ENCODE results near the gene GOLGA6L1.
"Not testable (repeated sequence)": the region's sequence is repeated elsewhere in the genome, so short reads cannot be mapped to it uniquely, and the experiment has no call there.

GOLGA6L1 gene, protein sequence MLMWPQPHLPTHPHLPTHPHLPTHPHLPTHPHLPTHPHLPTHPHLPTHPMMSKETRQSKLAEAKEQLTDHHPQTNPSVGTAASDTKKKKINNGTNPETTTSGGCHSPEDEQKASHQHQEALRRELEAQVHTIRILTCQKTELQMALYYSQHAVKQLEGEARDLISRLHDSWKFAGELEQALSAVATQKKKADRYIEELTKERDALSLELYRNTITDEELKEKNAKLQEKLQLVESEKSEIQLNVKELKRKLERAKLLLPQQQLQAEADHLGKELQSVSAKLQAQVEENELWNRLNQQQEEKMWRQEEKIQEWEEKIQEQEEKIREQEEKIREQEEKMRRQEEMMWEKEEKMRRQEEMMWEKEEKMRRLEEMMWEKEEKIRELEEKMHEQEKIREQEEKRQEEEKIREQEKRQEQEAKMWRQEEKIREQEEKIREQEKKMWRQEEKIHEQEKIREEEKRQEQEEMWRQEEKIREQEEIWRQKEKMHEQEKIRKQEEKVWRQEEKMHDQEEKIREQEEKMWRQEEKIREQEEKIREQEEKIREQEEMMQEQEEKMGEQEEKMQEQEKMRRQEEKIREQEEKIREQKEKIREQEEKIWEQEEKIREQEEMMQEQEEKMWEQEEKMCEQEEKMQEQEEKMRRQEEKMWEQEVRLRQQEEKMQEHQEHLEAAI

DNA sequence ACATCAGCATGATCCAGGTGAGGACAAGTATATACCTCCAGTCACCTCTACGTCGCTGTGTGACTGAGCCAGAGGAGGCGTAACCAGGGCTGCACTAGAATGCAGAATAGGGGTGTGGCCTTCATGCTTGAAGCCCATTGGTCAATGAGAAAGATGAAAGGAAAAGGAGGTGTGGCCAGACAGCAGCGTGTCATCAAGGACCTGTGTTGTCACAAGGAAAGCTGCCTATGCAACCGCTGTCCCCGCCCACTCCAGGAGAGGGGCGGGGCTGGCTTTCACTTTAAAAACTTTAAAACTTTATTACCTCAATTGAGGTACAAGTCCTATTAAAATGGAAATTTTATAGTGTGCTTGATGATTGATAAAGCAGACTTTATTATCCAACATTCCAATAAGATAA is at the start of gene GOLGA6L1:
TSS of gene GOLGA6L1 (minus strand) at position 101 of the 400 bp plus-strand sequence. CDS start at position 10, 91 bp downstream.
- DNase-seq (ENCODE audit: low read depth in 3 of 3), result not testable (repeated sequence)

DNA sequence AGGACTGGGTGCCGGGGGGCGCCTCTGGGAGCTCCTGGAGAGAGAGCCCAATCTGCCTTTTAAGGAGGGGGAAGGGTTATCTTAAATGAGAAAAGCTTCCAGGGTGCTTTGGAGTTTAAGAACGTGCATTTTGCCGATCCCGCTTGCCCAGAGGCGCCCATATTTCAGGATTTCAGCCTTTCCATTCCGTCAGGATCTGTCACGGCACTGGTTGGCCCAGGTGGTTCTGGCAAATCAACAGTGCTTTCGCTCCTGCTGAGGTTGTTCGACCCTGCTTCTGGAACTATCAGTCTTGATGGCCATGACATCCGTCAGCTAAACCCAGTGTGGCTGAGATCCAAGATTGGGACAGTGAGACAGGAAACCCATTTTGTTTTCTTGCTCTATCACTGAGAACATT is 44.6 kb upstream of the GOLGA6L1 start:
- not testable (repeated sequence) for DNase-seq (ENCODE audit: low read depth in 3 of 3)

DNA sequence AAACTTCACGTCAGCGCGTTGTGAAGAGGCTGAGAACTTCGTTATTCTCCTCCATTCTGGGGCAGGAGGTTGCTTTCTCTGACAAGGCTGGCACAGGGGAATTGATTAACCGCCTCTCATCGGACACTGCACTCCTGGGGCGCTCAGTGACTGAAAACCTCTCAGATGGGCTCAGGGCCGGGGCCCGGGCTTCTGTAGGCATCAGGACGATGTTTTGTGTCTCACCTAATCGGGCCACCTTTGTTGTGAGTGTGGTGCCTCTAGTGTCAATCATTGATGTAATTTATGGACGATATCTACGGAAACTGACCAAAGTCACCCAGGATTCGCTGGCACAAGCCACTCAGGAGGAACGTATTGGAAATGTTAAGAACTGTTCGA is 43.9 kb upstream of the GOLGA6L1 start:
- DNase-seq (ENCODE audit: low read depth in 3 of 3), result not testable (repeated sequence)

DNA sequence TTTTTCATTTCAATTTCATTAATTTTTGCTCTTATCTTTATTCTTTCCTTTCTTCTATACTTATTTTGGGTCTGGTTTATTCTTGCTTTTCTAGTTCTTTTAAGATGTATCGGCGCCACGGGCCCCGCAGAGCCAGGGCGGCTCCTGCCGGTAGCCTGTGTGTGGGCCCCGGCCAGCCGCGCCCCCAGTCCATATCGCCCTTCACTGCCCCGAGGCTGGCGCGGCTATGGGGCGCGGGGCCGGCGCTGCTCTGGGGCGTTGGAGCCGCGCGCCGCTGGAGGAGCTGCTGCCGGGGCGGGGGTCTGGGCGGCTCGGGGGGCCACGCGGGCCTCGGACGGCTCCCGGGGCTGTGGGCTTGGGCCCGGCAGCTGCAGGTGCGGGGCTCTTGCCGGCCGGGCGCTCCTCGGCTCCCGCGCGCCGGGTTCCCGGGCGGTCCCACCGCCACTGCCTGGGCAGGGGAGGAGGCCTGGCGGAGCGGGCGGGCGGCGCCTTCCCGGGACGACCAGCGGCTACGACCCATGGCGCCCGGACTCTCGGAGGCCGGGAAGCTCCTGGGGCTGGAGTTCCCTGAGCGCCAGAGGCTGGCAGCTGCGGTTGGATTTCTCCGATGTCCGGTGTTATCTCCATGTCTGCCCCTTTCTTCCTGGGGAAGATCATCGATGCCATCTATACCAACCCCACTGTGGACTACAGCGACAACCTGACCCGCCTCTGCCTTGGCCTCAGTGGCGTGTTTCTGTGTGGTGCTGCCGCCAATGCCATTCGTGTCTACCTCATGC is 43.3 kb upstream of the GOLGA6L1 start:
- DNase-seq (ENCODE audit: low read depth in 3 of 3), result not testable (repeated sequence)

DNA sequence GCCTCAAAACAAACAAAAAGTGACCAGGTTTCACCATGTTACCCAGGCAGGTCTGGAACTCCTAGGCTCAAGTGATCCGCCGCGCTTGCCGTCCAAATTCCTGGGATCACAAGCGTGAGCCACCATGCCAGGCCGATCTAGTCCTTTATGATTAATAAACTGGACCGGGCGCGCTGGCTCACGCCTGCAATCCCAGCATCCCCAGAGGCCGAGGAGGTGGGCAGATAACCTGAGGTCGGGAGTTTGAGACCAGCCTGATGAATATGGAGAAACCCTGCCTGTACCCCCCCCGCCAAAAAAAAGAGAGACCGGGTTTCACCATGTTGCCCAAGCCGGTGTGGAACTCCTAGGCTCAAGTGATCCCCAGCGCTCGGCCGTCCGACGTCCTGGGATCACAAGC is 40.1 kb upstream of the GOLGA6L1 start:
- not testable (repeated sequence) for DNase-seq (ENCODE audit: low read depth in 3 of 3)

DNA sequence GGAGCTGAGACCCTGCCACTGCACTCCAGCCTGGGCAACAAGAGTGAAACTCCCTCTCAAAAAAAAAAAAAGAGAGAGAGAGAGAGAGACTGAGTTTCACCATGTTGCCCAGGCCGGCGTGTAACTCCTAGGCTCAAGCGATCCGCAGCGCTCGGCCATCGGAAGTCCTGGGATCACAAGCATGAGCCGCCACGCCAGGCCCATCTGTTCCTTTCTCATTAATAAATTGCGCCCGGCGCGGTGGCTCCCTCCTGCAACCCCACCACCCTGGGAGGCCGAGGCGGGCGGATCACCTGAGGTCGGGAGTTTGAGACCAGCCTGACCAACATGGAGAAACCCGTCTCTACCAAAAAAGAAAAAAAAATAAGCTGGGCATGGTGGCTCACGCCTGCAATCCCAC is 39.0 kb upstream of the GOLGA6L1 start:
- DNase-seq (ENCODE audit: low read depth in 3 of 3), result not testable (repeated sequence)

DNA sequence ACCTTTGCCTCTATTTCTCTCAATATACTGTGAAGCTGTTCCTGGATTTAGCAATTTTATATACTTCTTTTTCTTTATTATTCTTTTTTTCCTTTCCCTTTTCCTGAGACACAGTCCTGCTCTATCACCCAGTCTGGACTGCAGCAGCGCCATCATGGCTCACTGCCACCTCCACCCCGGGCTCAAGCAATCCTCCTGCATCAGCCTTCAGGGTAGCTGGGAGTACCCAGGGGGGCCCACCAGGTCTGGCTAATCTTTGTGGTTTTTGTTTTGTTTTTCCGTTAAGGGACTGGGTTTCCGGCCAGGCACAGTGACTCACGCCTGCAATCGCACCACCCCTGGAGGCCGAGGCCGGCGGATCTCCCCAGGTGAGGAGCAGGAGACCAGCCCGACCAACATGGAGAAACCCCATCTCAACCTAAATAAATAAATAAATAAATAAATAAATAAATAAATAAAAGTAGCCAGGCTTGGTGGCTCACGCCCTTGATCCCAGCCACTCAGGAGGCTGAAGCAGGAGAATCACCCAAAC is 38.1 kb upstream of the GOLGA6L1 start:
- not testable (repeated sequence) for DNase-seq (ENCODE audit: low read depth in 3 of 3)

DNA sequence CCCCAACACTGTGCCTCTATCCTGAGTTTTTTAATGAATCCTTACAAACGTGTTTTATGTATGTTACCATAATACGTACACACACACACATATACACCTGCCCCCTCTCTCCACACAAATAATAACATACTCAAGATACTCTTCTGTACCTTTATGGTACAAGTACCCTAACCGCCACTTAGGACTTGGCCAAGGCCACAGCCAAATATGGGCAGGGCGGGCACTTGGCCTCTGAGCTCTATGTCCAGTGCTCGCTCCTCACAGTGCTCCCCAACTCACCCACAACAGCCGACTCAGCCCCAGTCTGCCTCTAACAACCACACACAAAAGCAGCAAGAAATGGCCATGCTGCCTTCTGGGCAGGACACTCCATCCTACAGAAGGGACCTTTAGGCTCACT is 3.8 kb downstream of the GOLGA6L1 start:
- not testable (repeated sequence) for DNase-seq (ENCODE audit: low read depth in 3 of 3)

DNA sequence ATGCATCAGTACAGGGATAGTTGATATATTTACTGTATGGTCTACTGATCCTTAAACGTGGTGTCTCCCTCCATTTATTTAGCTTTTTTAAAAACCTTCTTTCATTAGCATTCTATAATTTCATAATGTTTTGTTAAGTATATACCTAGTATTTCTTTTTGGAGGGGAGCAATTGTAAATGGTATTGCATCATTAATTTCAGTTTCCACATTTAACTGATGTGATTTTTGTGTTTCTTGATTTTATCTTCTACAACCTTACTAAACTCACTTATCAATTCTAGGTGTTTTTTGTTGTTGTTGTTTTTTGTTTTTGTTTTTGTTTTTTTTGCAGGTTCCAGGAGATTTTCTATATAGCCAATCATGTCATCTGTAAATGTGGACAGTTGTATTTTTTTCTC is 18.4 kb downstream of the GOLGA6L1 start:
- DNase-seq (ENCODE audit: low read depth in 3 of 3), result no peak

DNA sequence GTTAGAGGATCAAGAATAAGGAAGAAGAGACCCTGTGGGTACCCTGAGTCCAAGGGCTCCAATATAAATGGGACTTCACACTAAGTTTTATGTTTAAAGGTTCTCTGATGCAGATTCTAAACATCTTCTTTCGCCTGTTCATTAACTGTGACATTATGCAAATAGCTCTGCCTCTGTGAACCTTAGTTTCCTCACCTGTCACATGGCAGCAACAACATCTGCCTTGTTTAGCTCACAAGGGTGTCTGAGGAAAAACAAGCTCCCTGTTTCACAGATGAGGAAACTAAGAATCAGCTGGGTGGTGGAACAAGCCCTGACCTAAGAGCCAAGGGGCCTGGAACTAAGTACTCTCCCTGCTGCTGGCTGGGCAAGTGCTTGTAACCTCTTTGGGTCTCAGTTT is 40.8 kb downstream of the GOLGA6L1 start:
- DNase-seq (ENCODE audit: low read depth in 3 of 3), result no peak

DNA sequence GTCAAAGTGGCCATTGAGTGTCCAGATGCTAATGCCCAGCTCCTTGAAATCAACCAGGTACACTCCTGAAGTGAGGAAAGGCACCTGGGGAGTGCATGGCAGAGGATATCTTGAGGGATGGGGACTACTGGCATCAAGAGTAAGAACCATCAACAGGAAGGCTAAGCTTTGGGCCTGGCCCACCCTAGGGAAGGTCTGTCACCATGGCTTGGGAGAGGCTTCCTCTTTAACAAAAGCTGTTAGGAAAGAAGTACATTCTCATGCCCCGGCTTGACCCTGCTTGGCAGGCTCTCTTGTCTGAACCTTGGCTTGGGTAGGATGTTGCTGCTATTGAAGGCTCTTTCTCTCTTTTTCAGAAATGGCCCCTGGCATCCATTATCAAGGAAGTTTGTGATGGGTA is 53.5 kb downstream of the GOLGA6L1 start:
- no peak for DNase-seq (ENCODE audit: low read depth in 3 of 3)

DNA sequence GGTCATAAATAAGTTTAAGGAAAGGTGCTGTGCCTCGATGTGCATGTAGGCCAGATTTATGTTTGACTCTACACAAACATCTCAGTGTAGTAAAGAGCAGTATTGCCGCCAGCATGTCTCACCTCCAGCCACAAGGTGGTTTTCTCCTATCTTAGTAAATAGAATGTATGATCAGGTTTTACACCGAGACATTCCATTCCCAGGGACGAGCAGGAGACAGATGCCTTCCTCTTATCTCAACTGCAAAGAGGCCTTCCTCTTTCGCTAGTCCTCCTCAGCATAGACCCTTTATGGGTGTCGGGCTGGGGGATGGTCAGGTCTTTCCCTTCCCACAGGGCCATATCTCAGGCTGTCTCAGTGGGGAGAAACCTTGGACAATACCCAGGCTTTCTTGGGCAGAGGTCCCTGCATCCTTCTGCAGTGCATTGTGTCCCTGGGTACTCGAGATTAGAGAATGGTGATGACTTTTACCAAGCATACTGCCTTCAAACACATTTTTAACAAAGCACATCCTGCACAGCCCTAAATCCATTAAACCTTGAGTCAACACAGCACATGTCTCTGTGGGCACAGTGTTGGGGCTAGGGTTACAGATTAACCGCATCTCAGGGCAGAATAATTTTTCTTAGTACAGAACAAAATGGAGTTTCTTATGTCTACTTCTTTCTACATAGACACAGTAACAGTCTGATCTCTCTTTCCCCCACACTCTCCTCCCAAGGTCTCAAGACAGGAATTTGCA is 54.5 kb downstream of the GOLGA6L1 start:
- not testable (repeated sequence) for DNase-seq (ENCODE audit: low read depth in 3 of 3)

DNA sequence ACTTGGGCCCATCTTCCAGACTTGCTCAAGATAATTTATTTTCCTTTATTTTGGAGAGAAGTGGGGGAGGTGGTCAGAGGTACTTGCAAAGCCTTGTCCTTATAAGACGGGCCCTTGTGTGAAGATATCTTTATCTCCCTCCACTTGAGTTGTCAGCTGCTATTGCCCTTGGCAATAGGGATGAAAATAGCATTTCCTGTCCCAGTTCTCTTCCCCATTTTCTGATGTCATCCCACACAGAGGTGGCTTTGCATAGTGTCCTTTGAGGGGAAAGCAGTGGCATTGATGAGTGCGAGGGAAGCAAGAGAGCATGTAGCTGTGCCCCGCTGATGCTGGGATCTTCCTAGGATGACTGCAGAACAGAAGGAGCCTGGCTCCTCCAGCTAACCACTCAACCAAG is 55.4 kb downstream of the GOLGA6L1 start:
- no peak for DNase-seq (ENCODE audit: low read depth in 3 of 3)

DNA sequence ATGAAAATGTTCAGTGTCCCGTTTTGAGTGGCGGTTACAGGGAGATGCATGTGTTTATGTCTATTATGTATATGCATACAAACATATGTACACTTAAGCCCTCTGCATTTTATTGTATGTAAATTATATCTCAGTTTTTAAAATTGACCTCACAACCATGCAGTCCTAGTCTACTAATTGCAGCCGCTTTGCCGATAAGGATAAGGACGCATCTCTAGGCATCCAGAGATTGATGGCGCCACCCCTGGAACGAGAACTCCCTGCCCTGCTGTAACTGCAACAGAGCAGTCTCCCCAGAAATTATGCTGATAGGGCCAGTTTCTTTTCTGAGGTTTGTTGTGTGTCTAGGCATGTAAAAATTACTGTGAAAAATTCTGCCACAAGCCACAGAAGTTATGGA is 56.9 kb downstream of the GOLGA6L1 start:
- DNase-seq (ENCODE audit: low read depth in 3 of 3), result no peak

Data from stimulated activated CD4-positive, alpha-beta T cell treated with anti-CD3 and anti-CD28 coated beads, TNF-alpha, amount 100 ng/mL, for 48 hours (primary cell).